NOMO-1 (cell line): ENCODE results near the gene ALOX5.
"Not testable (repeated sequence)": the region's sequence is repeated elsewhere in the genome, so short reads cannot be mapped to it uniquely, and the experiment has no call there.

Experiments used
- DNase-seq, 2 experiments: peaks; one replicate each; lab custom pipeline; 2025; ENCODE audit not compliant: unreplicated experiment in 2 of 2; lab: John Stamatoyannopoulos, UW

The ALOX5 gene

DNA sequence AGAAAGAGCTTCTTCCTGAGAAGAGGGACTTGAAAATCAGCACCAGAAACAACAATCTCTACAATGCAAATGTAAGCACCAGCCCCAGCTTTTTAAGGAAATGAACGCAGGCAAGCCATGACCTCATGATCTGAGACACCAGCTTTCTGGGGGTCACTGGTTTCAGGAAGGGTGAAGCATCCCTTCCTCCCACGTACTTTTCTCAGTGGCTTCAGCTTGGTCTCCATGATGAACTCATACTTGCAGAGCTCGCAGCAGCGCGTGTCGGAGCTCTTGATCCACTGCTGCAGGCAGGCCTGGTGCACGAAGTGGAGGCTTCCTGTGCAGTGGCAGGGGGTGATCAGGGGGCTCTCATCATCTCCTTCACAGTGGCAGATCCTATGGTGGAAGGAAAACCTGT is 87.0 kb downstream of the ALOX5 start:
- peak in 1 of 2 experiments; percentile 8 for DNase-seq

DNA sequence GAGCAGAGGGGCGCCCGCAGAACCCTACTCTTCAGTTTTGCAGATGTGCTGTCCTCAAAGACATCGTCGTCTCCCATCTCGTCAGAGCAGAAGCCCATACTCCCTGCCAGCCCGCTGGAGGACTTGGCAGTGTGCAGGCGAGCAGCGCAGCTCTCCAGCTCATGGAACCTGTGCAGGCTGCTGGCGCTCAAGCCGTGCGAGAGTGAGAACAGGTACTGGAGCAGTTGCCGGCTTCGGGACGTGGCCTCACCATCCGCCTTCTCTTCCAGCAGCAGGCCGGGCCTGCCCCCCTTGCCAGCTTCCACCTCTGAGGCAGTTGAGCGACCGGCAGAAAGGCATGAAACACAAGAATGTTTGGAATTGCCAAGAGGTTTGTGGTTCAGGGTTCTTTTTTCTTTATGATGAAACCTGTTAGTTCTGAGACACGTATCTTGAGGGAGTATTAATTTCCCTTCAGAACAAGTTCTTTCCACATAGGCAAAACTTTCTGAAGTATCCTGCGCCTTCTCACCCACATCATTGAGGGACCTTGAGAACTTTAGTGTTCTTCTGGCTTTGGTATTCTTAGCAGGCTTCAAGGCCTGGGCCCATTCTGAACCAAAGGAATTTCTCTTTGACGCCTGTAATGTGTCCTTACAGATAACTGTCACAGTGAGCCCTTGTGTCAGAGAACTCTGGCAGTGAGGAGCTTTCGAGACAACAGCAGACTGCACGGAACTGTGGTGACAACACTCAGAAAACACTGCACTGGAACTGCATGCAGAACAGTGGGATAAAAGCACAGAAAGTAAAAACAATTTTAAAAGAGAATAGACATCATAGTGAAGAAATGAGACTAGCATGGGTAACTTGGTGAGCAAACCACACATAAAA is 89.5 kb downstream of the ALOX5 start:
- DNase-seq: no peak

DNA sequence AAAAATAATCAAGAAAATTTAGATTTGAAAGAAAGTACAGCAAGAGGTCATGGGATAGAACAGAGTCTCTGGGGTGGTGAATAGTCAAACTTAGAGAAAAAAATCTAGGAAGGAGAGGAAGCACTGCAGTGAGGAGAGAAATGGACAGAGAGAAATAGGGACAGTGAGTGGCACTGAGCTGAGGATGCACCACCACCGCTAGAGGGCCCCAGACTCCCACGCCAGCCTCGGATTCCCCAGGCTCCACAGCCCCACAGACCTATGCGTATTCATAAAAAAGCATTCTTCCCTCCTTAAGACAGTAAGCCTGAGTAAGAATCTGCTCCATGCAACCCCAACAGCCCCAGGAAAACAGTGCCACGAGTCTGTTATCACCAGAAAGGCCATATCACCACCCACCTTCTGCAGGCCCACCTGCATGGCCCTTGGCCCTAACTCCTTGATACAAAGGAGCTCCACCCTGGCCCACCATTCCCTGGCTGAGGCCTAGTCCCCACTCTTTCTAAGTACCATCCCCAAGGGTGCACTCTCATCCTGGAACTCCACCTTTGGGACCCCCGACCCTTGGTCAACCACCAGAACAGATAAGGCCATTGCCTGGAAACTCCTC is 91.0 kb downstream of the ALOX5 start:
- DNase-seq: peak; percentile 57 to 74

DNA sequence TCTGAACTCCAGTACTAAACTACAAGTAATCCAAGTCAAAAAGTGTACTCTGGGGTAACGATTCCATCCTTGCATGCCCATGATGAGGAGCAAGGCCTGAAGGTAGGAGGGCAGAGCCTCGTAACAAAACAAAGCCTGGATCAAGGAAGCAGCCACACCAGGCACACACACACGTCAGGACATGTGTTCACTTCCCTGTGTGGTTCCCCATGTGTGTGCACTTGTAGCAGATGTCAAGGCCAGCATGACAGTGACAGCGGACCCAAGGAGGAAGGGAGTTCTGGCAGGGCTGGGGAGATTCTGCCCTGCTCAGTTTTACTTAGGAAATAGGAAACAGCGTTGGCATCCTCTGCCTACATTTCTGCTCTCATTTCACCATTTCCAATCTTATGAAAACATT is 92.8 kb downstream of the ALOX5 start:
- no peak for DNase-seq

DNA sequence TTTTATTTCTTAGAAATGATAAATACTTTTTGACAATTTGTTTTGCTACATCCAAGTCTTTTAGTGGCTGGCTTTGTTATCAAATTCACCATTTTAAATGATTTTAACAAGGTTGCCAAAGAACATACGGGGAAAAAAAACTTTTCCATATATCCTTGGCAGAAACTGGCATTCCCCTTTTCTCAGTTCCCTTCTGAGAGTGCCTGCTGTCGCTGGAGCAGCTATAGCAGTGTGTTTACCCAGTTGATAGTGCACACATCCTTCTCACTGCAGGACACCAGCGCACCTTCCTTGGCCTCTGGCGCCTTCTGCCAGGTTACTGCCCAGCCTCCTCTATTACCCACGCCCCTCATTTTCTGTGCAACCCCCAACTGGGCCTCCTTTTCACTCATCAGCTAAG is 94.1 kb downstream of the ALOX5 start:
- DNase-seq: no peak

DNA sequence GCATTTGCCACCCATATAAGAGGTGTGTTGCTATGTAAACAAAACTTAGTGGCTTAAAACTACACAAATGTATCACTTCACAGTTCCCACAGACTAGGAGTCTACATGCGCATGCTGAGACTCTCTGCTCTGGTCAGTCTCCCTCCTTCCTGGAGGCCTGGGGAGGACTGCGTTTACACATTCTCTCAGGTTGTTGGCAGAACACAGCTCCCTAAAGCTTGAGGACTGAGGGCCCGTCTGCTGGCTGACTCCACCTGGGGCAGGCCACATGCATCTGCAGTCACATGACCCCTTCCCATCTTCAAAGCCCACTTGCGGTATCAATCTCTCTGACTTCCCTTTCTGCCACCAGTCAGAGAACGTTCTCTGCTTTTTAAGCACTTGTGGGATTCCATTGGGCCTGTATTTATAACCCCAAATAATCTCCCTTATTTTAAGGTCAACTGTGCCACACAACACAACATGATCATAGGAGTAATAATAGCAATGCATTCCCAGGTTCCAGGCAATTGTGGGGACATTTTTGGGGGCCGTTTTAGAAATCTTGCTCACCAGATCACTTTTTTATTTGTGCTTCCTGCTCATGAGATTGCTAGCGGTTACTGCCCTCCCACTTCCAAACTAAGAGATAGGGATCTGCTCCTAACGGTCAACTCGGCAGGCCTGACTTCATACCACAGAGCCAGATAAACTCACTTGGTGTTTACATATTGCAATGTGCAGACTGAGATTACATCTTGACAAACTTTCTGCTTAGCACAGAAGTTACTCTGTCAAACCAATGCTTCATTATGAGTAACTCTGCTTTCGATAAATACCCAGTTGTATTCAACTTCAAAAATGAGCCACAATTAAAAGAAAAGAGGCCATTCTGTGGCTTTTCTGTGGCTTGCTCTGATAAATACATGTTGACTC is 96.3 kb downstream of the ALOX5 start:
- DNase-seq: no peak

DNA sequence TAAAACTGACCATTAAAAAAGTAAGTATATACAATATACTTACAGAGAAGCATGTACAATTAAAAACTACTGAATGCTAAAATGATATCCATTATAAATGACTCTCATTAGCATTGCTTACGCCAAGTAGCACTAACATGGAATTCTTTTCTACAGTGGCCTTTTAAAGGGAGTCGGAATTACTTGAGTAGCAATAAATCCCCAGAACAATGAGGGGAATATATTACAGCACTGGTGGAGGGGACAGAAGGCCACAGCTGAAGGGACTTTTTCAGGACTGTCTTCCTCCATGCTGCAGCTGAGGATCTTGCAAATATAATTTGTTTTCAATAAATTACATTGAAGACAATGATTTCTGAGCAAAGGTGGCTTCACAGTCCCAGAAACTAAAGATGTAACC is 97.0 kb downstream of the ALOX5 start:
- DNase-seq: no peak

DNA sequence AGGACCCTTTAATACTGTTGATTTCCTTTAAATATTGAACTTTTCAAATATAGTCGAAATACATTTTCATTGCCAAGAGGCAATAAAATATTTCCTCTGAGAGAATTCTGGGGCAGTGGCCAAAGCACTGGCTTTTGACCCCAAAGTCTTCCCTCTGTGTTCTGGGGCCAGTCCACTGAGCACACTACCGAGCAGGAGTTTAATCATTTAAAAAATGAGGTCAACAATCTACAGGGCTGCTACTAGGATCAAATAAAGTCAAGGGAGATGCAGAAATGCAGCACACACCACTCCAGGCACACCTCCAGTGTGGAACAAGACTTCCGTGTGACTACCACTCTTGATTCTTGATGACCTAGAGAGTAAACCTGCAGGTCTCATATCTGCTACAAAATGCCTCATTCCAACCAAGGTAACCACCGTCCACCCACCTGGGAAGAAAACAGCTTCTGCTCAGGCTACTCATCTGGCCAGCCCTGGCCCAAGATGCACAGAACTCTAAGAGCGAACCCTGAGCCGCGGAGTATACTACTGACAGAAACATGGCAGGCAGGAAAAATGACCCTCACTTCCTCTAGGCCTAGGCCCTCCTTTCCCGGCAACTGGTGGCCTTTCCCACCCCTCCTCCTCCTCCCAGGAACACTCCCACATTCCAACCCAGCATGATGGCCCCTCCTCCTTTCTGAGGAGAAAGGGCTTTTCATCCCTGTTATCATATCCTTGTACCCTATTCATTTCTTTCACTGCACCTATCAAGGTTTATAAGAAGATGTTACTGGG is 97.7 kb downstream of the ALOX5 start:
- DNase-seq: no peak

DNA sequence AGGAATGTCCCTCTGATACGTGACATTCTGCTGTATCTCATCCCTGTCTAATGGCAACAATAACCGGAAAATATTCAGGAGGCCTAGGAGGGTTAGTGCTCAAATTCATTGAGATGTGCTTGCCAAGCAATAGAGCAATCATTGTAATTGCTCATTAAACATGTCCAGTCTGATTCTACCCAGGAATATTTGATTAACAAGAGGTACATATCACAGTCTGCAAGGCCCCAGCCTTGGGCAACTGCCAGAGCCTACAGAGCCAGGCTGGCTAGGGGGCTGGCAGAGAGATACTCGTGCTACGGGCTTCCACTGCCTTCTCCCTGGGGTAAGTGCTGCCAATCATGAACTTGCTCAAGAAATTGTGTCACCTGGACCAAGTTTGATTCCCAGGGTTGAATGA is 99.1 kb downstream of the ALOX5 start:
- DNase-seq: no peak

DNA sequence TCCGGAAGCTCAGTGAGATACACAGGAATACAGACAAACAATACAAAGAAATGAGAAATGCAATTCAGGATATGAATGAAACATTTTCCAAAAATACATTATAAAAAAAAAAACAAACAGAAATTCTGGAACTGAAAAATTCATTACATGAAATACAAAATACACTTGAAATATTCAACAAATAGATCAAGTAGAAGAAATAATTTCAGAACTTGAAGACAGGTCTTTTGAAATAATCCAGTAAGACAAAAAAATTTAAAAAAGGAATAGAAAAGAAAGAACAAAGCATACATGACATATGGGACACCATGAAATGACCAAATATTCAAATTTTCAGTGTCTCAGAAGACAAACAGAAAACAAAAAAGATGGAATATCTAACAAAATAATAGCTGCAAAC is 102.5 kb downstream of the ALOX5 start:
- DNase-seq: no peak

DNA sequence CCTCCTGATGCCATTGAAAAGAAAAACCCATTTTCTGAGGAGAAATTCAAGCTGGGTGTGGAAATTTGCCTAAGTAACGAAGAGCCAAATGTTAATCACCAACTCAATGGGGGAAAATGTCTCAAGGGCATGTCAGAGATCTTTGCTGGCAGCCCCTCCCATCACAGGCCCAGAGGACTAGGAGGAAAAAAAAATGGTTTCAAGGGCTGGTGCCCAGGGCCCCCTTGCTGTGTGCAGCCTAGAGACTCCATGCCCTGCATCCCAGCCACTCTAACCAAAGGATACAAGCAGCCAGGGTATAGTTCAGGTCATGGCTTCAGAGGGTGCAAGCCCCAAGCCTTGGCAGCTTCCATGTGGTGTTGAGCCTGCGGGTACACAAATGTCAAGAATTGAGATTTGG is 106.3 kb downstream of the ALOX5 start:
- no peak for DNase-seq

DNA sequence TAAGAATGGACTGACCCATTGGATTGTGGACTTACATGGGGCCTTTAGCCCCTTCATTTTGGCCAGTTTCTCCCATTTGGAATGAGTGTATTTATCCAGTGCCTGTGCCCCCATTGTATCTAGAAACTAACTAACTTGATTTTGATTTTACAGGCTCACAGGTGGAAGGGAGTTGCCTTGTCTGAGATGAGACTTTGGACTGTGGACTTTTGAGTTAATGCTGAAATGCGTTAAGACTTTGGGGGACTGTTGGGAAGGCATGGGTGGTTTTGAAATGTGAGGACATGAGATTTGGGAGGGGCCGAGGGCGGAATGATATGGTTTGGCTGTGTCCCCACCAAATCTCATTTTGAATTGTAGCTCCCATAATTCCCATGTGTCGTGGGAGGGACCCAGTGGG is 107.1 kb downstream of the ALOX5 start:
- not testable (repeated sequence) for DNase-seq

DNA sequence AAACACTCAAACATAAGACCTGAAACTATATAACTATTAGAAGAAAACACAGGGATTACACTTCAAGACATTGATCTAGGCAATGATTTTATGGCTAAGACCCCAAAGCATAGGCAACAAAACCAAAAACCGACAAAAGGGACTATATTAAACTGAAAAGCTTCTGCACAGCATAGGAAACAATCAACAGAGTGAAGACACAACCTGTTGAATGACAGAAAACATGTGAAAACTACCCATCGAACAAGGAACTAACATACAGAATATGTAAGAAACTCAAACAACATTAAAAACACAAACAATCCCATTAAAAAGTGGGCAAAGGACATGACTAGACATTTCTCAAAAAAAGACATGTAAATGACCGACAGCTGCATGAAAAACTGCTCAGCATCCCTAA is 109.0 kb downstream of the ALOX5 start:
- DNase-seq: no peak

DNA sequence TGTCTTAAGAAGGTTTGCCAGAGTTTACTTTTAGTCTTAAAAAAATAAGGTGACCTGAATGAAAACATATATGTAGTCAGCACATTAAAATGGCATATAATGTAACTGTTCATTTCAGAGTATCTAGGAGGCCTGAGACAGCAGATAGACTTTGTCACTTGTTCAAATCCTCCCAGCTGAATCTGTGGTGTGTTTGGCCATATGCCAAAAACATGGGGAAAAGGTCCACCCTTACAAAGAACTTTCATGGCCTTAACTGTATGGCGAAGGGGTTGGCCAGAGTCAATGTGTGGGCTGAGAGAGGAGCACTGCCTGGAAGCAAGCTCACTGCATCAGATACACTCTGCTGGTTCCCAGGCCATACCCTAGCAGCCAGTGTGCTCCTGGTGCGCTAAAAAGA is 113.7 kb downstream of the ALOX5 start:
- DNase-seq: no peak

DNA sequence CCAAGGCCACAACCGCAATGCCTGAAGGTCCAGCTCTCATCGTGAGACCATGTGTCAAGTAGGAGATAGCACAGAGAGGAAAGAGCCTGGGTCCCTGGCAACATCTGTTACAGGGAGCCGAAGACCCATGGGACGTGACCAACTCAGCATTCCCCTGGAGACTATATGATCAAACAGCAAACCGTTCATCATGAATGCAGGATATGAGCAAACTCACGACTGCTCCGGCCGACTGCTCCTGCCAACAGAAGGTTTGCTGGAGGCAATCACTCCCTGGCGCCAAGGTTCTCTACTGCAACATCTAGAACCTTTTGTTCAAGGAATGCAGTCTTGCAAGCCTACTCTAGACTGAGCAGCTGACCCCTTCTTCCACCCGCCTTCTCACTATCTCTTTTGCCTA is 114.3 kb downstream of the ALOX5 start:
- DNase-seq: no peak

DNA sequence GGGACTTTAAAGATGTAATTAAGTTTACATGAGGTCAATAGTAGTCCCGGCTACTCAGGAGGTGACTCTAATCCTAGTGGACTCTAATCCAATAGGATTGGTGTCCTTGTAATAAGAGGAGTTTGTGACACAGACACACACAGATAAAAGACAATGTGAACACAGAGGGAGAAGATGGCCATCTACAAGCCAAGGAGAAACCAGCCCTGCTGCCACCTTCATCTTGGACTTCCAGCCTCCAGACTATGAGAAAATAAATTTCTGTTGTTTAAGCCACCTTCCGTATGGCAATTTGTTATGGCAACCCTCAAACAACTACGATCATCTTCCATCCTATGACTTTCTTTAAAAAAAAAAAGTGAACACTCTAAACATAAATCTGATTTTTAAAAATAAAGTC is 116.3 kb downstream of the ALOX5 start:
- no peak for DNase-seq

DNA sequence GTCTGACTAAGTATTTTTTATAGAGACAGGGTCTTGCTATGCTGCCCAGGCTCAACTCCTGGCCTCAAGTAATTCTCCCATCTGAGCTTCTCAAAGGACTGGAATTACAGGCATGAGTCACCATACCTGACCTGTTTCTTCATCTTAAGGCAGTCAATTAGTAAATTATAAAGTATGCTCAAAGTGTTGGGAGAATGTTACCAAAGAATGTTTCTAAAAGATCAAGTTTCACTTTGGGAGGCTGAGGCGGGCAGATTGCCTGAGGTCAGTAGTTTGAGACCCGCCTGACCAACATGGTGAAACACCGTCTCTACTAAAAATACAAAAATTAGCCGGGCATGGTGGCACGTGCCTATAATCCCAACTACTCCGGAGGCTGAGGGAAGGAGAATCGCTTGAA is 117.0 kb downstream of the ALOX5 start:
- no peak for DNase-seq
